ENCODE results near the gene RMI2. TPM values are rescaled to one million over a fixed set of nuclear protein-coding genes. Genes with fewer than 3 reads are reported as not detected.

RMI2 gene
- total and polyA plus RNA-seq, 9 donors: 5.7 to 12.5 (median 9.2) TPM

DNA sequence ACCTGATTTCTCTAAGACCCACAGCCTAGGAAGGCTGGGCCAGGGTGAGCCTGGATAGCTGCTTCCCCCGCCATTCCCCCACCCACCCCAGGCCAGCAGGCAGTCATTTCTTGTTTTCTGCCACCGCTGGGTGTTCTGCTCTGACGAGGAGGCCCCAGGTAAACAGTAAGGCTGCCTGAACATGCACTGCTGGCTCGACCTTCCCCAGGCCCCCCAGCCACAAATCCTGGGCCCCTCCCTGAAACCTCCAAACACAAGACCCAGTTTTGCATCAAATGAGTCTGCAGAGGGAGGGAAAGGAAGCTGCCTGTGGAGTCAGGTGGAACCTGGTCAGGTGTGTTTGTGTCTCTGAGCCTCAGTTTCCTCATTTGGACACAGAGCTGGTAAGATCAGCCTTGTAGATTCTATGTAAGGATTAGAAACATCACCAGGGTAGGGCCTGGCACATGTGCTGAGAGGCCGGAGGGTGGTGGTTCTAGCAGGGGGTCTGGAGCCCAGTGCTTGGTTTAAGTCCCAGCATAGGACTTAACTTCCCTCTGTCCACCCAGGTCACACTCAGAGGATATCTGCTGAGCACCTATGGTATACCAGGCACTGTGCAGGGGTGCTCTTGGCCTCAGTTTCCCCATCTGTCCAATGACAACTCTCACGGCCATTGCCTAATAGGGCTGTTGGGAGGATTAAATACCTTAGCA lies 45.2 kb upstream of the RMI2 start:
- H3K9me3 ChIP-seq (replicated peaks; ENCODE audit: control insufficient read depth, low read depth, low read length): no peaks in the 10 kb centered on the region
- H3K27ac ChIP-seq (ENCODE audit: low read length): no peak overlapping the region
- no peaks in the 10 kb centered on the region for H3K27me3 ChIP-seq (ENCODE audit: control insufficient read depth, insufficient read depth, low read length)
- no peak for DNase-seq
- H3K4me3 ChIP-seq (ENCODE audit: low read length): no peak overlapping the region
- peaks cover 16% of the 10 kb centered on the region for H3K4me1 ChIP-seq (ENCODE audit: control insufficient read depth, insufficient read depth, low read length)
- 66% methylated on average over 4 of the region's 6 CpGs for WGBS (ENCODE audit: insufficient coverage)
- H3K36me3 ChIP-seq (ENCODE audit: control insufficient read depth, insufficient read depth, low read length): no peaks in the 10 kb centered on the region

DNA sequence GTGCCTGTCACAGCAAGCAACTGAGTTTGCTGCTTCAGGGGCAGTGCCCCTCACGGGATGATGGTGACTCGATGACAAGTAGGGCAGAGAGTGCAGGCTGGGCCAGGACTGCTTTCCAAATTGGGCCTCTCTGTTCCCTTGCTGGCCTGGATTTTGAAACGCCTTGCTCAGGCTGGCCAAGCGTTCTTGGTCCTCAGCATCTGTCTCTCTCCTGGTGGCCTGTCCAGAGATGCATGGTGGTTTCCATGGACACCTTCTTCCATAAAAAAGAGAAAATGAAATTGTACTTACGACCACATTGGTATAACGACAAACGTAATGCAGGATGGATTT lies 44.7 kb upstream of the RMI2 start:
- Histone ChIP-seq H3K27me3 (ENCODE audit: control insufficient read depth, insufficient read depth, low read length) (no peaks in the 10 kb centered on the region), H3K36me3 (ENCODE audit: control insufficient read depth, insufficient read depth, low read length) (no peaks in the 10 kb centered on the region), H3K4me1 (ENCODE audit: control insufficient read depth, insufficient read depth, low read length) (peaks cover 16% of the 10 kb centered on the region), H3K4me3 (ENCODE audit: low read length) (no peak overlapping the region), H3K27ac (ENCODE audit: low read length) (no peak overlapping the region), H3K9me3 (replicated peaks; ENCODE audit: control insufficient read depth, low read depth, low read length) (no peaks in the 10 kb centered on the region)
- DNase-seq: no peak
- WGBS (ENCODE audit: insufficient coverage): 82% methylated on average over 3 of the region's 7 CpGs

DNA sequence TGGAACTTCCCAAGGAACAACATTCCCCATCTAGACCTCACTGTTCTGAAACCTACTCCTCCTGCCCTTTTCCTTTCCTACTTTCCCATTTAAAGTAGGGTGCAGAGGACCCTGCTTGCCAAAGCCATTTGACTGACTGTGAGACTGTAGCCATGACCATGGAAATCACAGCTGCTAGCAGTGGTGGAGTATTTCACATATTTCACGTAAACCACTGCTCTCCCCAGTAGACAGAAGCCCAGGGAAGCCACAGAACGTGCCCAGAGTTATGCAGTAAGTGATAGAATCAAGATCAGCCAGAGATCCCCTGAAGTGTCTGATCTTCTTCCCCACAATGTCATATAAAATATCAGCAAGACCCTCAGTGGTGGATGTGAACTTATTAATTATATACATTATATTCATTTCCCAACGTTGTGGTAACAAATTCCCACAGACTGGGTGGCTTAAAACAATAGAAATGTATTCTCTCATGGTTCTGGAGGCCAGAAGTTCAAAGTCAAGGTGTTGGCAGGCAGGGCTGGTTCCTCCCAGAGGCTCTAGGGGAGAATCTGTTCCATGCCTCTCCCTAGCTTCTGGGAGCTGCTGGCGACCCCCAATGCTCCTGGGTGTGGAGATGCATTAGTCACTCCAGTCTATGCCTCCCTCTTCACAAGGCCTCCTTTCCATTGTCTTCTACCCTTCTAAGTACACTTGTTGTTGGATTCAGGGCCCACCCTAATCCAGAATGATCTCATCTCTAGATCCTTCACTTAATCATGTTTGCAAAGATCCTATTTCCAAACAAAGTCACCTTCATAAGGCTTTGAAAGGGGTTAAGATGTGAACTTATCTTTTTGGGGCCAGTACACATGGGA lies 43.4 kb upstream of the RMI2 start:
- H3K4me1 ChIP-seq (ENCODE audit: control insufficient read depth, insufficient read depth, low read length): peaks cover 11% of the 10 kb centered on the region
- no peaks in the 10 kb centered on the region for H3K9me3 ChIP-seq (replicated peaks; ENCODE audit: control insufficient read depth, low read depth, low read length)
- H3K27me3 ChIP-seq (ENCODE audit: control insufficient read depth, insufficient read depth, low read length): no peaks in the 10 kb centered on the region
- H3K36me3 ChIP-seq (ENCODE audit: control insufficient read depth, insufficient read depth, low read length): no peaks in the 10 kb centered on the region
- WGBS (ENCODE audit: insufficient coverage): 100% methylated on average over 1 of the region's 4 CpGs
- DNase-seq: no peak
- no peak overlapping the region for H3K27ac ChIP-seq (ENCODE audit: low read length)
- no peak overlapping the region for H3K4me3 ChIP-seq (ENCODE audit: low read length)

DNA sequence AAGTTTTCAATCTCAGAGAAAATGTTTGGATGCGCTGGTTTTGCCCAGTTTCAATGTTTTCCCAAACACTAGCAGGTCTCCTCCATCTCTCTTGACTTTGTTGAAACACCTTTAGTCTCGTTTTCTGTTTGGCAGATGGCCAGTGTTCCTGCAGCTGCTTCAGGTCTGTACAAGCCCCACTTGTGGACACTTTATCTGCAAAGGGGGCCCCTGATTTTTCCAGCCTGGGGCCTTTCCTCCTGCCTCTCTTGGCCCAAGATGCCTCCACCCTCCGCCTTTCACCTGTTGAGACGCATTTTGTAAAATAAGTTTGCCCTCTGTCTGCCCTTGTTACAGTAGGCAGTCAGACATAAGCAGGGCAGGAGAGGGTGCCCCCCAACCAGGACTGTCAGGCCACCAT lies 42.3 kb upstream of the RMI2 start:
- Histone ChIP-seq H3K27me3 (ENCODE audit: control insufficient read depth, insufficient read depth, low read length) (no peaks in the 10 kb centered on the region), H3K27ac (ENCODE audit: low read length) (no peak overlapping the region), H3K4me3 (ENCODE audit: low read length) (no peak overlapping the region), H3K36me3 (ENCODE audit: control insufficient read depth, insufficient read depth, low read length) (no peaks in the 10 kb centered on the region), H3K9me3 (replicated peaks; ENCODE audit: control insufficient read depth, low read depth, low read length) (no peaks in the 10 kb centered on the region), H3K4me1 (ENCODE audit: control insufficient read depth, insufficient read depth, low read length) (no peaks in the 10 kb centered on the region)
- DNase-seq: no peak
- WGBS (ENCODE audit: insufficient coverage): 0% methylated on average over 1 of the region's 4 CpGs

DNA sequence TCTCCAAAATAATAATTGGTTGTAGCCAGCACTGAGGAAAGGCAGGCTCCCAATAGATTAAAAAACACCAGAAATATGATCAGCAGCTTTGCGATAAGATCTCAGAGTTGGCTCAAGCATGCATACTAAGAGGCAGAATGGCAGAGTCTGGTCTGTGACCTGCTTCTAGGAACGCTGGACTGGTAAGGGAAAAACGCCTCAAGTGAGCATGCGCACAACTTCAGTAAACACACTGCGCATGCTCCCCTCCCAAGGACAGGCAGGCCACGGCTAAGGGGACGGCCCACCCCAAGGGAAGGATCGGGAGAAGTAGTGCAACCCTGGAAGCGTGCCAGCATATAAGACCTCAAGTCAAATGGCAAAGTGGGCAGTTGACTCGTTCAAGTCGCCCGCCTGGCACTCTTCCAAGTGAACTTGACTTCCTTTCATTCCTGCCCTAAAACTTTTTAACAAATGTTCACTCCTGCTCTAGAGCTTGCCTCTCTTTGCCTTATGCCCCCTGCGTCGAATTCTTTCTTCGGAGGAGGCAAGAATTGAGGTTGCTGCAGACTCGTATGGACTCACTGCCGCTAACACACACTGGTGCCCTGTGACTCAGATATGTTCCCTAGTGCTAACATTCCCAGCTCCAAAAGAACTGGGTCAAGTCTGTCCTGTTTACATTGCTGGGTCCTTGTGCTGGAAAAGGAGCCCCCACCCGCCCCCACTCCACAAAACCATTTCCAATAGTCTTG lies 41.7 kb upstream of the RMI2 start:
- DNase-seq: no peak
- H3K4me1 ChIP-seq (ENCODE audit: control insufficient read depth, insufficient read depth, low read length): no peaks in the 10 kb centered on the region
- no peaks in the 10 kb centered on the region for H3K36me3 ChIP-seq (ENCODE audit: control insufficient read depth, insufficient read depth, low read length)
- H3K4me3 ChIP-seq (ENCODE audit: low read length): no peak overlapping the region
- no peaks in the 10 kb centered on the region for H3K9me3 ChIP-seq (replicated peaks; ENCODE audit: control insufficient read depth, low read depth, low read length)
- H3K27me3 ChIP-seq (ENCODE audit: control insufficient read depth, insufficient read depth, low read length): no peaks in the 10 kb centered on the region
- H3K27ac ChIP-seq (ENCODE audit: low read length): no peak overlapping the region
- WGBS (ENCODE audit: insufficient coverage): 63% methylated on average over 18 of the region's 18 CpGs

DNA sequence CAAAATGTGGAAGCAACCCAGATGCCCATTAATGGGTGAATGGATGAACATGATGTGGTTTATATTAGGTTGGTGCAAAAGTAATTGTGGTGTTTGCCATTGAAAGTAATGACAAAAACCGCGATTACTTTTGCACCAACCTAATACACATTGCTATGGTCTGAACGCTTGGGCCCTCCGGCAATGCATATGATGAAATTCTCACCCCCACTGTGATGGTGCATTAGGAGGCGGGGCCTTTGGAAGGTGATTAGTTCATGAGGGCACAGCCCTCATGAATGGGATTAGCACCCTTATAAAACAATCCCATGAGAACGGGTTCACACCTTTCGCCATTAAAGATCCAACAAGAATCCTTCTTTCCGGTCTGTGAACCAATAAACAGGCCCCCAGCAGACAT lies 38.9 kb upstream of the RMI2 start:
- no peak for DNase-seq
- Histone ChIP-seq H3K27me3 (ENCODE audit: control insufficient read depth, insufficient read depth, low read length) (no peaks in the 10 kb centered on the region), H3K4me1 (ENCODE audit: control insufficient read depth, insufficient read depth, low read length) (no peaks in the 10 kb centered on the region), H3K4me3 (ENCODE audit: low read length) (no peak overlapping the region), H3K36me3 (ENCODE audit: control insufficient read depth, insufficient read depth, low read length) (no peaks in the 10 kb centered on the region), H3K27ac (ENCODE audit: low read length) (no peak overlapping the region), H3K9me3 (replicated peaks; ENCODE audit: control insufficient read depth, low read depth, low read length) (no peaks in the 10 kb centered on the region)
- WGBS (ENCODE audit: insufficient coverage): 60% methylated on average over 3 of the region's 8 CpGs

DNA sequence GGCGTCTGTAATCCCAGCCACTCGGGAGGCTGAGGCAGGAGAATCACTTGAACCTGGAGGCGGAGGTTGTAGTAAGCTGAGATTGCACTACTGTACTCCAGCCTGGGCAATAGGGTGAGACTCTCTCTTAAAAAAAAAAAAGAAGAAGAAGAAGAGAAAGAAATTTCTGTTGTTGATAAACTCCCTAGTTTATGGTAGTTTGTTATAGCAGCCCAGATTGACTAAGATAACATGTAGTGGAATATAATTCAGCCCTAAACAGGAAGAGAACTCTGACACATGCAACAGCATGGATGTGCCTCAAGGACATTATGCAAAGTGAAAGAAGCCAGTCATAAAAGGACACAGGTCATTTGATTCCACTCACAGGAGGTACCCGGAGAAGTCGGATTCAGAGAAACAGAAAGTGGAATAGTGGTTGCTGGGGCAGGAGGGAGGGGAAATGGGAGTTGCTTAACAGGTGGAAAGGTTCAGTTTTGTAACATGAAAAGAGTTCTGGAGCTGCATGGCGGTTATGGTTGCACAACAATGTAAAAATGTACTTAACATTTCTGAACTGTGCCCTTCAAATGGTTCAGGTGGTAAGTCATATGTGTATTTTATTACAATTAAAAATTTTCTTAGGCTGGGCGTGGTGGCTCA lies 38.1 kb upstream of the RMI2 start:
- WGBS (ENCODE audit: insufficient coverage): 76% methylated on average over 4 of the region's 7 CpGs
- no peaks in the 10 kb centered on the region for H3K36me3 ChIP-seq (ENCODE audit: control insufficient read depth, insufficient read depth, low read length)
- no peak for DNase-seq
- H3K4me3 ChIP-seq (ENCODE audit: low read length): no peak overlapping the region
- no peaks in the 10 kb centered on the region for H3K4me1 ChIP-seq (ENCODE audit: control insufficient read depth, insufficient read depth, low read length)
- H3K27ac ChIP-seq (ENCODE audit: low read length): no peak overlapping the region
- no peaks in the 10 kb centered on the region for H3K9me3 ChIP-seq (replicated peaks; ENCODE audit: control insufficient read depth, low read depth, low read length)
- H3K27me3 ChIP-seq (ENCODE audit: control insufficient read depth, insufficient read depth, low read length): no peaks in the 10 kb centered on the region

DNA sequence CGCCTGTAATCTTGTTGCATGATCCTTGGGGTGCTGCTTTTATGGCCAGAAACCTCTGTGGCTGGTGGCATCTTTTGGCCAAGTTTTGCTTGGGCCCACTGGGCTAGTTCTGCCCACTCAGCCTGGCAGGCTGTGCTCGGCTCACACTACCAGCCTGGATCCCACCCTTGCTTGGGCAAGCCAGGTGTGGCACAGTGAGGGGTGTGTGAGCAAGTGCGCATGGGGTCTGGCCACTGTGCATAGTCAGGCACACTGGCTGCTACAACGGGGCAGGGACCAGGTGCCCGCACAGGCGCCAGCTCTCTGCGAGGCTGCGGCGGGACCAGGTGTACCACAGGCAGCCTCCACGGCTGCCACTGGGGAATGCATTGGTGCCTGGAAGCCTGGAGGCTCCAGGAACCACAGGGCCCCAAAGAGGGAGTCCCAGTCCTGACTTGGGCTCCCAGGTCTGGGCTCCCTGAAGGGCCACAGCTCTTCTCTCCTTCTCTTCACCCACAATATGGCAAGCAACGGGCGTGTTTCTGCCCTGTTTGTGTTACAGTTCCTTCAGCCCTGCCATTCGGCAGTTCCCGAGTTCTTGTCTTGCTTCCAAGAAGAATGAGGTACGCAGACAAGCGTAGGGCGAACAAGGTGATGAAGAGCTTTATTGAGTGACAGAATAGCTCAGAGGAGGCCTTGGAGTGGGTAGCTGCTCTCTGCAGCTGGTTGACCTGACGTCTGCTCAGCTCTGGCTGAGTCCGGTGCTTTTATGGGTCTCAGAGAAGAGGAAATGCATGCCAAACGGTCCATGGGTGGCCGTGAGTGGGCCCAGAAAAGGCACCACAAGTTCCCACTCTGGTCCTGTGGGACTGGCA lies 37.4 kb upstream of the RMI2 start:
- no peak overlapping the region for H3K4me3 ChIP-seq (ENCODE audit: low read length)
- H3K9me3 ChIP-seq (replicated peaks; ENCODE audit: control insufficient read depth, low read depth, low read length): no peaks in the 10 kb centered on the region
- no peak overlapping the region for H3K27ac ChIP-seq (ENCODE audit: low read length)
- H3K4me1 ChIP-seq (ENCODE audit: control insufficient read depth, insufficient read depth, low read length): no peaks in the 10 kb centered on the region
- no peaks in the 10 kb centered on the region for H3K27me3 ChIP-seq (ENCODE audit: control insufficient read depth, insufficient read depth, low read length)
- no peak for DNase-seq
- H3K36me3 ChIP-seq (ENCODE audit: control insufficient read depth, insufficient read depth, low read length): no peaks in the 10 kb centered on the region
- 65% methylated on average over 18 of the region's 21 CpGs for WGBS (ENCODE audit: insufficient coverage)

DNA sequence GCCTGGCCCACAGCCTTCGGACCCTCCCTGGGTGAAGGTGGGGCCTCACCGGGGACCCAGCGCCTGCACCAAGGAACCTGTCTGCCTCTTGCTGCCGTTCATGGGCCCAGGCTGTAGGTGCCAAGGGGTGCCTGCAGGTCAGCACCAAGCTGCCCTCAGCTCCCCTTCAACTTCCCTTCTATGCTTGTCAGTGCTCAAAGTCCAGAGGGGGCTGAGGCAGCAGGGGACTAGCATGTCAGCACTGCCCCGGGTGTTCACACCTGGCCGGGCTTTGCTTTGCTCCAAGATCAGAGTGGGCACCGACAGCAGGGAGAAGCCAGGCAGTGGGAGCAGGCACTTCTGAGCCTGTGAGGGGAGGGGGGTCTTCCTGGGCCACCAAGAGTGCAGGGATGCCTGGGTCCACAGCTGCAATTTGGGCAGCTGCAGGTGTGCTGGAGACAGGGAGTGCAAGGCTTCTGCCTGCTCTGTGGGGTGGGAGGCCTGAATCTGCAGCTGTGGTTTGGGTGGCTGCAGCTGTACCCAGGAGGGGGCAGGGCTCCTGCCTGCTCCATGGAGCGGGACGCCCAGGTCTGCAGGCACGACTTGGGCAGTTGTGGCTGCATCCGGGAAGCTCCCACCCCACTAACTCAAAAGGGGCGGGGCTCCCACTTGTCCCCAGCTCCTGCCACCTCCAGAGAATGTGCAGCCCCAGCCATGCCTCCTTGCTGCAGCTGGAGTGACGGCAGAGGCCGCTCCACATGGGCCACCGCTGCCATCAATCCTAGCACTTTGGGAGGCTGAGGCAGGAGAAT lies 36.6 kb upstream of the RMI2 start:
- H3K27ac ChIP-seq (ENCODE audit: low read length): no peak overlapping the region
- WGBS (ENCODE audit: insufficient coverage): 63% methylated on average over 11 of the region's 15 CpGs
- no peaks in the 10 kb centered on the region for H3K9me3 ChIP-seq (replicated peaks; ENCODE audit: control insufficient read depth, low read depth, low read length)
- no peak for DNase-seq
- no peaks in the 10 kb centered on the region for H3K27me3 ChIP-seq (ENCODE audit: control insufficient read depth, insufficient read depth, low read length)
- no peak overlapping the region for H3K4me3 ChIP-seq (ENCODE audit: low read length)
- H3K4me1 ChIP-seq (ENCODE audit: control insufficient read depth, insufficient read depth, low read length): no peaks in the 10 kb centered on the region
- no peaks in the 10 kb centered on the region for H3K36me3 ChIP-seq (ENCODE audit: control insufficient read depth, insufficient read depth, low read length)
